Central memory CD8-positive, alpha-beta T cell (primary cell): ENCODE results near the gene CPNE2.

ENCODE experiments used
- ATAC-seq: fragments of 150-1000 bp; cut with Tn5 transposase; replicated peaks from 2 replicates; pipeline ENCODE4 v1.10.0; 2022; ENCODE audit warnings: mild to moderate bottlenecking, moderate FRiP score, moderate number of reproducible peaks; ENCODE audit not compliant: poor library complexity, severe bottlenecking; ENCODE audit errors: extremely low read depth
- DNase-seq, 2 donors: peaks; one replicate each; pipeline ENCODE4 v3.0.0; 2021; ENCODE audit warnings: low spot score in 2 of 2
- H3K27ac Mint-ChIP-seq: one replicate; pipeline ENCODE4 v1.8.0; 2022; ENCODE audit warnings: low read depth, mild to moderate bottlenecking, moderate library complexity, mixed read lengths
- H3K27me3 Mint-ChIP-seq: one replicate; pipeline ENCODE4 v1.8.0; 2022; ENCODE audit warnings: mixed read lengths
- H3K36me3 Mint-ChIP-seq: one replicate; pipeline ENCODE4 v1.8.0; 2022; ENCODE audit warnings: mild to moderate bottlenecking, moderate library complexity, mixed read lengths; ENCODE audit not compliant: insufficient read depth
- H3K4me1 Mint-ChIP-seq: one replicate; pipeline ENCODE4 v1.8.0; 2022; ENCODE audit warnings: mixed read lengths
- H3K4me3 Mint-ChIP-seq: one replicate; pipeline ENCODE4 v1.8.0; 2022; ENCODE audit warnings: mild to moderate bottlenecking, moderate library complexity, mixed read lengths
- H3K9me3 Mint-ChIP-seq: one replicate; pipeline ENCODE4 v1.8.0; 2022; ENCODE audit warnings: mixed read lengths

CPNE2 gene

DNA sequence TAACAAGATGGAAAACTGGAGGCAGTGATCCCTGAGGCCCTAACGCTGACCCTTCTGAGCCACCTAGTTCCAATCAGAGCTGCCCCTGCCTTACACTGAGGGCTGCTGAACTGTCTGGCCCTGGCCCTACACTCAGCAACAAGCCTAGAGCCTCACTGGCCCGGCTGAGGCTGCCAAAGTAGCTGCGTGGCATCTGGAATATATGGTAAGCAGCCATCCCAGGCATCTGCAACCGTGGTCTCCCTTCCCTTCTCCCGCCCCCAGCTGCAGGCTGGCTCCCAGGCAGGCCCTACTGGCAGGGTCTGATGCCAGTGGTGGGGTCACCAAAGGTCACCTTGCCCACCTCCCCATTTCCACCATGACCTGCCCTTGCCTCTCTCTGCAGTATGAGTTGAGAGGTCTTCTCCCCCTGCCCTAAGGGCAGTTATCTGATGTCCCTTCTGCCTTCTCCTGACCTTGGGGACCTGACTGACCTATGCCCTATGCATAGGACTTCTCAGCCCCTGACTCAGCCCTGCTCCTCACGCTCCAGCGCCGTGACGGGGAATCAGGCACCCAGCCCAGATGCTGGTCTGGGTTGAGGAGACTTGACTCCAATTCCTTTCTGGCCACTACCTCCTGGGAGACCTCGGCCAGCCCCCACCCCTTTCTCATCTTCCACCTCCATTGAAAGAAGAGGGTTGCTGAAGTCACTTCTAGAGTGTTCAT, 45.3 kb downstream of the CPNE2 start:
- Mint-ChIP-seq H3K4me3 (no peak overlapping the region), H3K4me1 (peaks cover 75% of the 10 kb centered on the region), H3K27me3 (no peaks in the 10 kb centered on the region), H3K27ac (peak overlapping the region; percentile 69), H3K36me3 (peaks cover 12% of the 10 kb centered on the region), H3K9me3 (no peaks in the 10 kb centered on the region)
- no peak for DNase-seq
- ATAC-seq, result no peak

GRCh38 chr16:57138281-57138935, 46.0 kb downstream of the CPNE2 start:
- H3K4me1 Mint-ChIP-seq, result peaks cover 70% of the 10 kb centered on the region
- H3K4me3 Mint-ChIP-seq, result peak overlapping the region; percentile 27
- DNase-seq, result no peak
- no peaks in the 10 kb centered on the region for H3K9me3 Mint-ChIP-seq
- no peaks in the 10 kb centered on the region for H3K27me3 Mint-ChIP-seq
- H3K36me3 Mint-ChIP-seq, result peaks cover 12% of the 10 kb centered on the region
- peak overlapping the region; percentile 69 for H3K27ac Mint-ChIP-seq
- no peak for ATAC-seq

- H3K4me1 Mint-ChIP-seq, result peaks cover 53% of the 10 kb centered on the region
- peak overlapping the region; percentile 92 for H3K27ac Mint-ChIP-seq
- H3K4me3 Mint-ChIP-seq, result peak overlapping the region; percentile 41
- H3K9me3 Mint-ChIP-seq, result no peaks in the 10 kb centered on the region
- no peaks in the 10 kb centered on the region for H3K27me3 Mint-ChIP-seq
- DNase-seq (no peak), ATAC-seq (no peak)
- peaks cover 11% of the 10 kb centered on the region for H3K36me3 Mint-ChIP-seq
These were observed 48.7 kb downstream of the CPNE2 start for GRCh38 chr16:57140931-57141668.

DNA sequence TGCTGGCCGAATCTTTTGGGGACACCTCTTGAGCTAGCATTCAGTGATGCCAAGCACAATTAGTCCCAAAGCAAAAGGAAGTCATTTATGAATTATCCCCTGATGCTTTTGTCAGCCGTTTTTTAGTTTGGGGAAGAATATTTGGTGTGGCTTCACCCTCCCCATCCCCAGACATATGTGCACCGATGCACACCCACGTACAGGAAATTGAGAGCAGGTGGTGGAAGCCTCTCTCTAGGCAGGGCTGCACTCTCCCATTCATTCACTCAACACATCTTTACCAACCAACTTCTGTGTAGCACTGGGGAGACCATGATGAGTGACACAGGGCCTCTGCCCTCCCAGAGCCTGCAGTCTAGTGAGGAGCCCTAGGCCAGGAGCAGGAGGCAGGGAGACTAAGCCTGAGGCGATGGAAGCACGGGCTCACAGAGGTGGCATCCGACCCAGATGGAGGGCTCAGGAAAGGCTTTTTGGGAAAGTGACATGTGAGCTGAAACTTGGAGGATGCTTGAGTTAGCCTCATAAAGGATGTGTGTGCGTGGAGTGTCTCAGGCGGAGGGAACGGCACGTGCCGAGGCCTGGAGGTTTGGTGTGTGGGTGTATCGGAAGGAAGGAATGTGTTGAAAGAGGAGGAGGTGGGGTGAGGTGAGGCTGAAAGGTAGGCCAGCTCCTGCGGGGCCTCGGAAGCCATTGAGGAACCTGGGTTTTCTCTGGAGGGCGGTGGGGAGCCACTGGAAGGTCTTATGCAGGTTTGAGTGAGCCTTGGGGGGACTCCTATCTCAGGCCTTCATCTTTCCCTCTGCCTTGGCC, 49.6 kb downstream of the CPNE2 start:
- peak; percentile 79 for ATAC-seq
- Mint-ChIP-seq H3K36me3 (peaks cover 11% of the 10 kb centered on the region), H3K4me3 (peak overlapping the region; percentile 41), H3K27me3 (no peaks in the 10 kb centered on the region), H3K9me3 (no peaks in the 10 kb centered on the region), H3K27ac (peak overlapping the region; percentile 92), H3K4me1 (peaks cover 50% of the 10 kb centered on the region)
- DNase-seq, result no peak

GRCh38 chr16:57143149-57143921, 51.0 kb downstream of the CPNE2 start:
- no peak overlapping the region for H3K4me3 Mint-ChIP-seq
- H3K9me3 Mint-ChIP-seq, result no peaks in the 10 kb centered on the region
- ATAC-seq (no peak), DNase-seq (no peak)
- peaks cover 9% of the 10 kb centered on the region for H3K36me3 Mint-ChIP-seq
- no peaks in the 10 kb centered on the region for H3K27me3 Mint-ChIP-seq
- H3K27ac Mint-ChIP-seq, result no peak overlapping the region
- H3K4me1 Mint-ChIP-seq, result peaks cover 49% of the 10 kb centered on the region

DNA sequence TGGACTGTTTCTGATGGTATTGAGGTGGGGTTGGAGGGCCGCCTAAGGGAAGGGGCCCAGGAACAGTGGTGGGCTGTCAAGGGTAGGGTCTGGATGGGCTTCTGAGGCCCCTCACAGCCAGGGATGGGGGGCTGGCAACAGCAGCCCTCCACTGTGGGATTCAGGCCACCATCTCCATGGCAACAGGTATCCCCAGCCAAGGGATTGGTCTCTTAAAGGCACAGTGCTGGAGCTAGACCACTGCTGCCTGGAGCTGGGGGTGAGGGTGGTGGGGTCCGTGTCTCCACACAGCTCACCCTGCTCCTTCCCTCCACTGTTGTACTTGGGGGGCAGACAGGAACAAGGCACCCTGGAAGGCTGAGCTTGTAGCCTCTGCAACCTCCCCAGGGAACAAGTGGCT, 51.6 kb downstream of the CPNE2 start:
- H3K36me3 Mint-ChIP-seq, result peaks cover 12% of the 10 kb centered on the region
- H3K27me3 Mint-ChIP-seq, result no peaks in the 10 kb centered on the region
- no peak overlapping the region for H3K27ac Mint-ChIP-seq
- H3K9me3 Mint-ChIP-seq, result no peaks in the 10 kb centered on the region
- H3K4me1 Mint-ChIP-seq, result peaks cover 42% of the 10 kb centered on the region
- no peak overlapping the region for H3K4me3 Mint-ChIP-seq
- DNase-seq (no peak), ATAC-seq (no peak)

GRCh38 chr16:57145046-57146021, 53.0 kb downstream of the CPNE2 start:
- Mint-ChIP-seq H3K4me1 (peaks cover 35% of the 10 kb centered on the region), H3K9me3 (no peaks in the 10 kb centered on the region), H3K4me3 (no peak overlapping the region), H3K27me3 (no peaks in the 10 kb centered on the region), H3K27ac (no peak overlapping the region), H3K36me3 (peaks cover 12% of the 10 kb centered on the region)
- ATAC-seq (no peak), DNase-seq (no peak)

DNA sequence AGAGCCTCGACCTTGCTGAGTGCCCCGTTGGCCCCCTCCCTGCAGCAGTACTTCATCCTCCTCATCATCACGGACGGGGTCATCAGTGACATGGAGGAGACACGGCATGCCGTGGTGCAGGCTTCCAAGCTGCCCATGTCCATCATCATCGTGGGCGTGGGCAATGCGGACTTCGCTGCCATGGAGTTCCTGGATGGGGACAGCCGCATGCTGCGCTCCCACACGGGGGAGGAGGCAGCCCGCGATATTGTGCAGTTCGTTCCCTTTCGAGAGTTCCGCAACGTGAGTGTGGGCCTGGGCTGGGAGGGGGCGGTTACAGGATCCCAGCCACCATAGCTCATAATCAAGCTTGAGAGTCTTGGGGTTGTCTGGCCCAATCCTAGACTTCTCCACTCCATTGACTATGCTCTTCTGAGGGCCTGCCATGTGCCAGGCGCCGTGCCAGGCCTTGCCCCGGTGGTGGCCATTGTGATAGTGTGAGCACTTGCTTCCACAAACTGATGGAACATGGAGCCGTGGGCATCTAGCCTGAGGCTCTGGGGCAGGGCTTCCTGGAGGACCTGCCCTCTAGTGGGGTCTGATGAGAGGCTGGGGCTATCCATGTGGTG, 53.8 kb downstream of the CPNE2 start:
- DNase-seq (no peak), ATAC-seq (no peak)
- no peak overlapping the region for H3K4me3 Mint-ChIP-seq
- peaks cover 14% of the 10 kb centered on the region for H3K36me3 Mint-ChIP-seq
- no peaks in the 10 kb centered on the region for H3K27me3 Mint-ChIP-seq
- H3K4me1 Mint-ChIP-seq, result peaks cover 28% of the 10 kb centered on the region
- no peaks in the 10 kb centered on the region for H3K9me3 Mint-ChIP-seq
- H3K27ac Mint-ChIP-seq, result no peak overlapping the region

DNA sequence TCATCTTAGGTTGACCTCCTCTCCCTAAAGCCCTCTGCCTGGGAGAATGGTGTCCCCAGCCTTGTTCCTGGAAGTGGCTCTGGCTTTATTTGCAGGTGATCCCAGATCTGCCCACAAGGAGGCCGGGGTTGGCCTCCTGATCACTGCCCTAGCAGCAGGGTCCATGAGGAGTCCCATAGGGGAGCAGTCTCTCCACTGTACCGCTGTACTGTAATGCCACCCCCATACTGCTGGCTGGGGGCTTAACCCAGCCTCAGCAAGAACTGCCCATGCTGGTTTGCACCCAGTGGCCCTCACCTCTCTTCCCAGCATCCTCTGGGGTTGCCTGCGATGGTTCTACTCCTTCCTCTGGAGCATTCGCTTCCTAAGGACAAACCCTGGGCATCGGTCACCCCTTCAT, 54.4 kb downstream of the CPNE2 start:
- no peak for DNase-seq
- H3K4me1 Mint-ChIP-seq, result peaks cover 24% of the 10 kb centered on the region
- no peak overlapping the region for H3K4me3 Mint-ChIP-seq
- H3K27me3 Mint-ChIP-seq, result no peaks in the 10 kb centered on the region
- peaks cover 14% of the 10 kb centered on the region for H3K36me3 Mint-ChIP-seq
- no peak for ATAC-seq
- H3K27ac Mint-ChIP-seq, result peak overlapping the region; percentile 46
- H3K9me3 Mint-ChIP-seq, result no peaks in the 10 kb centered on the region

- peaks cover 23% of the 10 kb centered on the region for H3K4me1 Mint-ChIP-seq
- H3K27me3 Mint-ChIP-seq, result no peaks in the 10 kb centered on the region
- no peak for DNase-seq
- ATAC-seq, result no peak
- H3K36me3 Mint-ChIP-seq, result peaks cover 17% of the 10 kb centered on the region
- no peak overlapping the region for H3K4me3 Mint-ChIP-seq
- no peaks in the 10 kb centered on the region for H3K9me3 Mint-ChIP-seq
- H3K27ac Mint-ChIP-seq, result peak overlapping the region; percentile 46
These were observed 55.2 kb downstream of the CPNE2 start for GRCh38 chr16:57147381-57148221.
